Stimulated activated CD4-positive, alpha-beta T cell treated with anti-CD3 and anti-CD28 coated beads, TNF-alpha, amount 100 ng/mL, for 1 hour (primary cell): ENCODE measurements around the gene DMXL2.

Source experiments
- DNase-seq, 3 donors: peaks; one replicate each; pipeline ENCODE4 v3.0.0-alpha.2; 2020; ENCODE audit warnings: low read depth in 3 of 3, low spot score in 1 of 3

Gene DMXL2

GRCh38 chr15:51405693-51406523, 216.7 kb downstream of the DMXL2 start:
- no peak for DNase-seq

GRCh38 chr15:51403946-51404695, 218.4 kb downstream of the DMXL2 start:
- no peak for DNase-seq

GRCh38 chr15:51403072-51403878, 219.3 kb downstream of the DMXL2 start:
- no peak for DNase-seq

- DNase-seq, result no peak
These were observed 220.6 kb downstream of the DMXL2 start for GRCh38 chr15:51401872-51402517.

- no peak for DNase-seq
These were observed 221.4 kb downstream of the DMXL2 start for GRCh38 chr15:51401051-51401780.

- no peak for DNase-seq
These were observed 223.9 kb downstream of the DMXL2 start for GRCh38 chr15:51398626-51399025.
